CD4-positive, alpha-beta memory T cell (primary cell): ENCODE data around the gene WDR5B. TPM values are rescaled to one million over a fixed set of nuclear protein-coding genes. Genes with fewer than 3 reads are reported as not detected.
A peak's percentile ranks its signal among the peaks of the same experiment; 100 is the strongest.

Source experiments
- CTCF ChIA-PET: fragments of 350-600 bp; sonication (Branson Sonifier 250); formaldehyde crosslinking; loops from one replicate; lab custom pipeline; 2021; ENCODE audit warnings: inconsistent platforms; ENCODE audit not compliant: partially characterized antibody; lab: Charles Lee
- POLR2A ChIA-PET: fragments of 350-600 bp; sonication (Branson Sonifier 250); formaldehyde crosslinking; loops from one replicate; lab custom pipeline; 2021; ENCODE audit not compliant: partially characterized antibody; lab: Charles Lee
- DNase-seq, 5 donors: peaks; one replicate each; pipeline versions ENCODE4 v3.0.0 to v3.0.0-alpha.2; 2020 to 2022; ENCODE audit warnings: mixed read lengths in 1 of 5
- H3K27ac ChIP-seq: one replicate; pipeline ENCODE4 v1.7.0; 2013; ENCODE audit warnings: low read depth, low read length
- H3K27me3 ChIP-seq: 2 replicates; pipeline ENCODE4 v1.7.0; 2013; ENCODE audit warnings: mild to moderate bottlenecking, low read length, moderate library complexity; ENCODE audit not compliant: insufficient read depth
- H3K36me3 ChIP-seq: 2 replicates; pipeline ENCODE4 v1.7.0; 2013; ENCODE audit warnings: mild to moderate bottlenecking, low read length, moderate library complexity; ENCODE audit not compliant: insufficient read depth
- H3K4me1 ChIP-seq: 2 replicates; pipeline ENCODE4 v1.7.0; 2013; ENCODE audit warnings: mild to moderate bottlenecking, low read length, moderate library complexity; ENCODE audit not compliant: insufficient read depth
- H3K4me3 ChIP-seq, 2 donors: one replicate each; pipeline ENCODE4 v1.7.0; 2013; ENCODE audit warnings: low read length in 2 of 2, mild to moderate bottlenecking in 1 of 2
- H3K9me3 ChIP-seq, 2 donors: one replicate each; pipeline ENCODE4 v1.7.0; 2013; ENCODE audit warnings: low read length in 2 of 2, control low read depth in 1 of 2; ENCODE audit not compliant: control insufficient read depth in 1 of 2
- H3K27ac Mint-ChIP-seq, 7 donors: one replicate each; pipeline ENCODE4 v1.8.0; 2020 to 2021; ENCODE audit warnings: mixed read lengths in 7 of 7, mild to moderate bottlenecking in 6 of 7, inconsistent platforms in 3 of 7, moderate library complexity in 3 of 7
- H3K27me3 Mint-ChIP-seq, 2 donors: one replicate each; pipeline ENCODE4 v1.8.0; 2020 to 2021; ENCODE audit warnings: mixed read lengths in 2 of 2
- H3K36me3 Mint-ChIP-seq, 2 donors: one replicate each; pipeline ENCODE4 v1.8.0; 2020 to 2021; ENCODE audit warnings: mixed read lengths in 2 of 2, inconsistent platforms in 1 of 2, mild to moderate bottlenecking in 1 of 2
- H3K4me1 Mint-ChIP-seq, 4 donors: one replicate each; pipeline ENCODE4 v1.8.0; 2020 to 2021; ENCODE audit warnings: mixed read lengths in 4 of 4, mild to moderate bottlenecking in 1 of 4
- H3K4me3 Mint-ChIP-seq, 8 donors: one replicate each; pipeline ENCODE4 v1.8.0; 2020 to 2021; ENCODE audit warnings: mixed read lengths in 8 of 8, mild to moderate bottlenecking in 7 of 8, moderate library complexity in 6 of 8, inconsistent platforms in 3 of 8
- H3K9me3 Mint-ChIP-seq, 8 donors: one replicate each; pipeline ENCODE4 v1.8.0; 2020 to 2021; ENCODE audit warnings: mixed read lengths in 8 of 8, mild to moderate bottlenecking in 5 of 8, inconsistent platforms in 3 of 8, moderate library complexity in 1 of 8
- intact Hi-C: fragments of 100-400 bp; cut with micrococcal nuclease; formaldehyde crosslinking; loops from one replicate; pipeline ENCODE4 v1.15.1; 2023
- polyA plus RNA-seq, 2 donors: library from polyadenylated mRNA; unstranded; fragments of 300-500 nt; fragmentation: Illumina TruSeq; gene quantifications; one replicate each; pipeline ENCODE4 v1.2.3, GENCODE V29; 2021
- total RNA-seq, 2 experiments: library from RNA; stranded (reverse); gene quantifications; one replicate each; pipeline ENCODE4 v1.2.3, GENCODE V29; 2021

The WDR5B gene
- total and polyA plus RNA-seq, 4 experiments from 2014 or later = 1.0 to 19.4 (median 10.7) TPM

- Mint-ChIP-seq H3K9me3 (no peaks in the 10 kb centered on the region), H3K4me1 (peaks cover 0 to 3% (median under 1%) of the 10 kb centered on the region in 4 donors), H3K36me3 (peaks cover 20 to 64% of the 10 kb centered on the region in 2 donors), H3K4me3 (no peak overlapping the region), H3K27ac (peak overlapping the region in 2 of 7 donors; percentile 20 to 76), H3K27me3 (no peaks in the 10 kb centered on the region)
- H3K4me3 ChIP-seq = no peak overlapping the region
- no peak overlapping the region for H3K27ac ChIP-seq
- CTCF ChIA-PET = interaction anchor here (1.6 kb wide), 1 partner anchor 20 kb away, joined by 4 read pairs; no protein-coding TSS in a partner anchor
- no peaks in the 10 kb centered on the region for H3K27me3 ChIP-seq
- POLR2A ChIA-PET = no interaction called here
- no peak for DNase-seq
- intact Hi-C loops = no loop called here
- H3K36me3 ChIP-seq = peaks cover 11% of the 10 kb centered on the region
- H3K9me3 ChIP-seq = no peaks in the 10 kb centered on the region
- H3K4me1 ChIP-seq = no peaks in the 10 kb centered on the region
Measured at GRCh38 chr3:122364490-122364889, 51.4 kb downstream of the WDR5B start.

Other genes starting within 250 kb of the WDR5B start
- under 1 TPM in 1 of 2 experiments, not detected in 1; 0.03 TPM for gene CASR, start 232.4 kb downstream of the WDR5B start, total RNA-seq
- under 1 TPM in 1 of 2 donors, not detected in 1; 0.47 TPM for gene CASR, start 232.4 kb downstream of the WDR5B start, polyA plus RNA-seq
- gene CSTA, start 90.8 kb downstream of the WDR5B start, total RNA-seq = under 1 TPM; 0.61 TPM
- not detected for gene CSTA, start 90.8 kb downstream of the WDR5B start, polyA plus RNA-seq
- gene MIX23, start 32.8 kb downstream of the WDR5B start, total RNA-seq = 10 to 100 TPM; 23.4 to 25.1 TPM
- 1 to 10 TPM; 5.3 to 8.9 TPM for gene MIX23, start 32.8 kb downstream of the WDR5B start, polyA plus RNA-seq
- 10 to 100 TPM; 31.1 to 32.8 TPM for gene FAM162A, start 31.9 kb downstream of the WDR5B start, total RNA-seq
- gene FAM162A, start 31.9 kb downstream of the WDR5B start, polyA plus RNA-seq = 100 to 1,000 TPM in 1 of 2 donors, 10 to 100 TPM in 1; 96.6 to 136 TPM
- gene KPNA1, start 98.9 kb upstream of the WDR5B start, total RNA-seq = 10 to 100 TPM; 67.4 to 71.5 TPM
- gene KPNA1, start 98.9 kb upstream of the WDR5B start, polyA plus RNA-seq = 10 to 100 TPM; 45.6 to 51.3 TPM
- 10 to 100 TPM; 24.0 to 26.0 TPM for gene PARP9, start 148.2 kb upstream of the WDR5B start, total RNA-seq
- gene PARP9, start 148.2 kb upstream of the WDR5B start, polyA plus RNA-seq = 10 to 100 TPM; 23.1 to 43.4 TPM
- gene DTX3L, start 148.3 kb upstream of the WDR5B start, total RNA-seq = 10 to 100 TPM; 49.3 to 51.0 TPM
- 10 to 100 TPM; 14.8 to 34.4 TPM for gene DTX3L, start 148.3 kb upstream of the WDR5B start, polyA plus RNA-seq
- 10 to 100 TPM; 74.5 to 78.0 TPM for gene PARP15, start 161.6 kb upstream of the WDR5B start, total RNA-seq
- 10 to 100 TPM in 1 of 2 donors, 1 to 10 TPM in 1; 7.6 to 11.9 TPM for gene PARP15, start 161.6 kb upstream of the WDR5B start, polyA plus RNA-seq